ELR (cell line): ENCODE data around the gene MTA3.

ENCODE experiments used
- DNase-seq: peaks from one replicate; pipeline ENCODE4 v3.0.0-alpha.2; 2015; ENCODE audit warnings: low read depth

MTA3 gene

GRCh38 chr2:42787424-42787787 is 219.0 kb downstream of the MTA3 start:
- no peak for DNase-seq

- DNase-seq: no peak
These were observed 219.5 kb downstream of the MTA3 start for GRCh38 chr2:42787788-42788477.

- no peak for DNase-seq
These were observed 220.0 kb downstream of the MTA3 start for GRCh38 chr2:42788478-42788793.

GRCh38 chr2:42788882-42789281 is 220.4 kb downstream of the MTA3 start:
- DNase-seq: no peak

GRCh38 chr2:42789751-42790150 is 221.3 kb downstream of the MTA3 start:
- no peak for DNase-seq

- DNase-seq: no peak
These were observed 223.2 kb downstream of the MTA3 start for GRCh38 chr2:42791606-42792005.

- DNase-seq: no peak
These were observed 223.7 kb downstream of the MTA3 start for GRCh38 chr2:42792087-42792582.

GRCh38 chr2:42792583-42793333 is 224.3 kb downstream of the MTA3 start, which contains the start of gene HAAO:
TSS of gene HAAO (minus strand) at chr2:42792583. CDS start at chr2:42792536, 47 bp downstream.
- peak; percentile 27 for DNase-seq

GRCh38 chr2:42793334-42794270 is 225.2 kb downstream of the MTA3 start:
- DNase-seq: no peak

GRCh38 chr2:42794271-42795046 is 226.0 kb downstream of the MTA3 start:
- peak; percentile 52 for DNase-seq

- DNase-seq: no peak
These were observed 226.8 kb downstream of the MTA3 start for GRCh38 chr2:42795275-42795674.

GRCh38 chr2:42795841-42796301 is 227.4 kb downstream of the MTA3 start:
- DNase-seq: no peak

- DNase-seq: no peak
These were observed 228.2 kb downstream of the MTA3 start for GRCh38 chr2:42796427-42797248.

- DNase-seq: no peak
These were observed 228.8 kb downstream of the MTA3 start for GRCh38 chr2:42797281-42797680.

GRCh38 chr2:42799881-42800280 is 231.4 kb downstream of the MTA3 start:
- DNase-seq: no peak

GRCh38 chr2:42800461-42800962 is 232.1 kb downstream of the MTA3 start:
- no peak for DNase-seq

GRCh38 chr2:42800981-42801380 is 232.5 kb downstream of the MTA3 start:
- no peak for DNase-seq

- no peak for DNase-seq
These were observed 232.9 kb downstream of the MTA3 start for GRCh38 chr2:42801381-42801780.

- DNase-seq: no peak
These were observed 233.7 kb downstream of the MTA3 start for GRCh38 chr2:42802150-42802549.

GRCh38 chr2:42804338-42804737 is 235.9 kb downstream of the MTA3 start:
- DNase-seq: no peak
